AG04450 (cell line): ENCODE data around the gene SCMH1. TPM values are rescaled to one million over a fixed set of nuclear protein-coding genes. Genes with fewer than 3 reads are reported as not detected.

ENCODE experiments used
- CTCF ChIA-PET: fragments of 300-600, 350-600 bp; formaldehyde crosslinking; extraction: SDS; loops from one replicate; lab custom pipeline; 2022; ENCODE audit warnings: antibody characterized with exemption, inconsistent platforms; lab: Charles Lee
- POLR2A ChIA-PET: fragments of 350-600 bp; formaldehyde crosslinking; extraction: SDS; loops from one replicate; lab custom pipeline; 2021; ENCODE audit warnings: antibody characterized with exemption, inconsistent platforms; lab: Yijun Ruan, JAX
- DNase-seq: peaks from one replicate; pipeline ENCODE4 v3.0.0-alpha.2; 2011; ENCODE audit warnings: low read depth, low spot score
- H3K27ac ChIP-seq: one replicate; pipeline ENCODE4 v1.5.1; 2012; ENCODE audit warnings: low read depth, low read length, control low read depth
- H3K27me3 ChIP-seq: one replicate; pipeline ENCODE4 v1.6.0; 2012; ENCODE audit warnings: low read length; ENCODE audit not compliant: control insufficient read depth, insufficient read depth
- H3K4me3 ChIP-seq: 2 replicates; pipeline ENCODE4 v1.5.1; 2011; ENCODE audit warnings: mild to moderate bottlenecking, low read depth, low read length, control low read depth
- H3K9me3 ChIP-seq: 2 replicates; pipeline ENCODE4 v1.5.1; 2012; ENCODE audit warnings: low read length; ENCODE audit not compliant: control insufficient read depth, insufficient read depth
- CTCF ChIP-seq: IDR thresholded peaks from 2 replicates; pipeline ENCODE4 v1.5.1; 2011; ENCODE audit warnings: low read depth, low read length, control low read depth, inconsistent platforms
- polyA plus RNA-seq: library from polyadenylated mRNA; depleted of rRNA; stranded (reverse); fragments of >200 nt; gene quantifications from 2 replicates; pipeline ENCODE4 v1.2.3, GENCODE V29; 2011

SCMH1 gene
- polyA plus RNA-seq, 1 experiment, result 32.1 TPM

GRCh38 chr1:41171266-41171874 is 70.7 kb downstream of the SCMH1 start:
- ChIA-PET POLR2A (no interaction called here), CTCF (no interaction called here)
- H3K27ac ChIP-seq, result no peak overlapping the region
- H3K4me3 ChIP-seq, result no peak overlapping the region
- DNase-seq, result no peak
- no peak for TF ChIP-seq CTCF
- peaks cover 12% of the 10 kb centered on the region for H3K9me3 ChIP-seq
- H3K27me3 ChIP-seq, result no peaks in the 10 kb centered on the region

- CTCF ChIA-PET, result no interaction called here
- H3K27me3 ChIP-seq, result no peaks in the 10 kb centered on the region
- TF ChIP-seq CTCF, result no peak
- POLR2A ChIA-PET, result no interaction called here
- H3K4me3 ChIP-seq, result no peak overlapping the region
- H3K9me3 ChIP-seq, result peaks cover 9% of the 10 kb centered on the region
- no peak for DNase-seq
- H3K27ac ChIP-seq, result no peak overlapping the region
Observed at GRCh38 chr1:41169799-41170180, 72.3 kb downstream of the SCMH1 start.

- ChIA-PET POLR2A (no interaction called here), CTCF (interaction anchor here (0.7 kb wide), 1 partner anchor 71 kb away, joined by 3 read pairs; no protein-coding TSS in a partner anchor)
- no peak overlapping the region for H3K4me3 ChIP-seq
- peaks cover 9% of the 10 kb centered on the region for H3K9me3 ChIP-seq
- no peak overlapping the region for H3K27ac ChIP-seq
- DNase-seq, result no peak
- H3K27me3 ChIP-seq, result no peaks in the 10 kb centered on the region
- no peak for TF ChIP-seq CTCF
Observed at GRCh38 chr1:41169066-41169798, 72.9 kb downstream of the SCMH1 start.

DNA sequence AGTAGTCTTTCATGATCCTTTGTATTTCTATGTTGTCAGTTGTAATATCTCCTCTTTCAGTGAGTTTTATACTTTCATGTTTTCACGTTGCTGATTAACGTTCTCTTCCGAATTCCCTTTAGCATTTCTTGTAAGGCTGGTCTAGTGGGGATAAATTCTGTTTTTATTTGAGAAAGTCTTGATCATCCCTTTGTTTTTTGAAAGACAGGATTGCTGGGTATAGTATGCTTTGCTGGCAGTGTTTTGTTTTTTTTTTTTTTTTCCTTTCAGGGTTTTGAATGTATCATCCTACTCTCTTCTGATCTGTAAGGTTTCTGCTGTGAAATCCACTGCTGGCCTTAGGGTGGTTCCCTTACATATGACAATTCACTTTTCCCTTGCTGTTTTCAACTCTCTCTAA is 74.4 kb downstream of the SCMH1 start:
- Histone ChIP-seq H3K27ac (no peak overlapping the region), H3K27me3 (no peaks in the 10 kb centered on the region), H3K9me3 (peaks cover 9% of the 10 kb centered on the region), H3K4me3 (no peak overlapping the region)
- POLR2A ChIA-PET, result no interaction called here
- TF ChIP-seq CTCF, result no peak
- CTCF ChIA-PET, result no interaction called here
- no peak for DNase-seq

- Histone ChIP-seq H3K9me3 (peaks cover 9% of the 10 kb centered on the region), H3K4me3 (no peak overlapping the region), H3K27ac (no peak overlapping the region), H3K27me3 (no peaks in the 10 kb centered on the region)
- no peak for DNase-seq
- CTCF ChIA-PET, result interaction anchor here (0.6 kb wide), 1 partner anchor 216 kb away, joined by 4 read pairs; no protein-coding TSS in a partner anchor
- TF ChIP-seq CTCF, result no peak
- POLR2A ChIA-PET, result no interaction called here
Observed at GRCh38 chr1:41164727-41165126, 77.4 kb downstream of the SCMH1 start.
